ENCODE results near the gene BAZ2B. TPM values are rescaled to one million over a fixed set of nuclear protein-coding genes. Genes with fewer than 3 reads are reported as not detected.

Gene BAZ2B
- total RNA-seq, 1 experiment from 2014 or later, result 21.5 TPM

Other genes starting within 250 kb of the BAZ2B start
- 89.0 and 104 TPM in 2 replicates for gene MARCHF7, start 96.0 kb upstream of the BAZ2B start, total RNA-seq (2014; rRNA removed; shearing (Covaris generic))
- 2.3 and 2.8 TPM in 2 replicates for gene CD302, start 181.7 kb upstream of the BAZ2B start, total RNA-seq (2014; rRNA removed; shearing (Covaris generic))